GDM1 (cell line): ENCODE measurements around the gene USP47.

Experiments
- DNase-seq: peaks from one replicate; lab custom pipeline; 2025; lab: John Stamatoyannopoulos, UW

The USP47 gene

GRCh38 chr11:11942668-11943067 lies 100.9 kb downstream of the USP47 start:
- no peak for DNase-seq

GRCh38 chr11:11944444-11944843 lies 102.7 kb downstream of the USP47 start:
- no peak for DNase-seq

- no peak for DNase-seq
Observed at GRCh38 chr11:11946180-11946579, 104.4 kb downstream of the USP47 start.

GRCh38 chr11:11946878-11947277 lies 105.1 kb downstream of the USP47 start:
- DNase-seq: no peak

- DNase-seq: no peak
Observed at GRCh38 chr11:11947825-11948224, 106.1 kb downstream of the USP47 start.

- no peak for DNase-seq
Observed at GRCh38 chr11:11948242-11948947, 106.6 kb downstream of the USP47 start.

GRCh38 chr11:11949482-11949881 lies 107.7 kb downstream of the USP47 start:
- no peak for DNase-seq

GRCh38 chr11:11952036-11952435 lies 110.3 kb downstream of the USP47 start:
- no peak for DNase-seq

- DNase-seq: no peak
Observed at GRCh38 chr11:11956006-11956405, 114.2 kb downstream of the USP47 start.

GRCh38 chr11:11958403-11959231 lies 116.8 kb downstream of the USP47 start:
- no peak for DNase-seq

- DNase-seq: no peak
Observed at GRCh38 chr11:11959601-11960000, 117.8 kb downstream of the USP47 start.

GRCh38 chr11:11960687-11961086 lies 118.9 kb downstream of the USP47 start:
- no peak for DNase-seq

GRCh38 chr11:11961399-11962028 lies 119.7 kb downstream of the USP47 start:
- DNase-seq: no peak

- DNase-seq: no peak
Observed at GRCh38 chr11:11963067-11963466, 121.3 kb downstream of the USP47 start.

GRCh38 chr11:11963842-11964773 lies 122.3 kb downstream of the USP47 start:
- DNase-seq: no peak

- DNase-seq: no peak
Observed at GRCh38 chr11:11964774-11965150, 123.0 kb downstream of the USP47 start.

- no peak for DNase-seq
Observed at GRCh38 chr11:11965192-11965591, 123.4 kb downstream of the USP47 start.

GRCh38 chr11:11965656-11966353 lies 124.0 kb downstream of the USP47 start:
- DNase-seq: no peak

- DNase-seq: no peak
Observed at GRCh38 chr11:11966354-11966741, 124.6 kb downstream of the USP47 start.

- peak; percentile 26 for DNase-seq
Observed at GRCh38 chr11:11966826-11967668, 125.3 kb downstream of the USP47 start.
